ENCODE results near the gene NCR2.
A peak's percentile ranks its signal among the peaks of the same experiment; 100 is the strongest.
"Not testable (repeated sequence)": the region's sequence is repeated elsewhere in the genome, so short reads cannot be mapped to it uniquely, and the experiment has no call there.

NCR2 gene, protein sequence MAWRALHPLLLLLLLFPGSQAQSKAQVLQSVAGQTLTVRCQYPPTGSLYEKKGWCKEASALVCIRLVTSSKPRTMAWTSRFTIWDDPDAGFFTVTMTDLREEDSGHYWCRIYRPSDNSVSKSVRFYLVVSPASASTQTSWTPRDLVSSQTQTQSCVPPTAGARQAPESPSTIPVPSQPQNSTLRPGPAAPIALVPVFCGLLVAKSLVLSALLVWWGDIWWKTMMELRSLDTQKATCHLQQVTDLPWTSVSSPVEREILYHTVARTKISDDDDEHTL

GRCh38 chr6:41335296-41335695, at the start of gene NCR2:
Gene NCR2, plus strand, starts transcription at chr6:41335608. Its CDS starts 269 bp downstream, at chr6:41335877.
- DNase-seq (ENCODE audit: low read depth in 2 of 2): no peak

- peak; percentile 12 to 17 for DNase-seq (ENCODE audit: low read depth in 2 of 2)
Observed at GRCh38 chr6:41286544-41287346, 48.7 kb upstream of the NCR2 start, which contains the start of gene TREM1. Gene TREM1, minus strand, starts transcription at chr6:41286682. Its CDS starts 27 bp downstream, at chr6:41286655.

DNA sequence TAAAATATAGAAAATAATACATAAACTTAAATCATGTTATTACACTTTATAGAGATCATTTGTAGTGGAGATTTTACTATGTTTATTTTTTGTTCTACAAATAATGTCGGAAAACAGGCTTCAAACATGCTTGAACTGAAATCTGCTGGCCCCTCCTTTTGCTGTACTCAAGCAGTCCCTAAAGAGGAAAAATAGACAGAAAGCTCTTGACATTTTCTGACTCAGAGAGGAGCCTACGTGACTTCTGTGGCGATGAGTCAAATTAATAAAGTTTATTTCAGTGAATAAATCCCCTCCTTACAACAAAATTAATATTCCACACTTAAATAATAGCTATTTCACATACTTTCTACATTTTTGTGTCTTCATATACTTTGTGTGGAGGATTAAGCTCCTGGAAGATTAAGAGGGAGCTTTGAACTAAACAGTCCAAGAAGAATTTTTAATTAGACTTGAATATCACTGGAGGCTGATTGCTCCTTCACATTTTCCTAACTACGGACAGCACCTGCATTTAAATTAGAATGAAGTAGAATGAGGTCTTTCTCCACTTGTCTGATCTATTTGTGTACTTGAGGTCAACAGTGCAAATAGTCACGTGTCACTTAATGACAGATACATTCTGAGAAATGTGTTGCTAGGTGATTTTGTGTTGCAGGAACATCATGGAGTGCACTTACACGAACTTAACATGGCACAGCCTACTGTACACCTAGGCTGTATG, 47.2 kb upstream of the NCR2 start:
- DNase-seq (ENCODE audit: low read depth in 2 of 2): no peak

- no peak for DNase-seq (ENCODE audit: low read depth in 2 of 2)
Observed at GRCh38 chr6:41288754-41289129, 46.7 kb upstream of the NCR2 start.

- no peak for DNase-seq (ENCODE audit: low read depth in 2 of 2)
Observed at GRCh38 chr6:41289815-41290214, 45.6 kb upstream of the NCR2 start.

DNA sequence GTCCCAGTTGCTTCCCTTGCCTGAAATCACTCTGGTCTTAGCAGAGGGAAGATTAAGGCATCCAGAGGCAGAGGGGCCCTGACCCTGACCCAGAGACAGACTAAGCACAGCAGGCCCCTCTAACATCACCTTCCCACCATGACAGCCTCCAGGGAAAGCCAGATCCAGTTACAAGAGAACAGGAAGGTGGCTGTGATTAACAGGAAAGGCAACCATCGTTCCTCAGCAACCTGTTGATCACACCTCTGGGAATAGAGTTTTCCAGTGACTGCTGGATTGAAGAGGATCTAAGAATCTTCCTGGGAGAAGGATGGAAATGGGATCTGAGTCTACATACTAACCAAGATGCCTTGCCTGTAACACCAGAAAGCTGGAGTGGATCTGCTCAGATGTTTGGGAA, 43.7 kb upstream of the NCR2 start:
- no peak for DNase-seq (ENCODE audit: low read depth in 2 of 2)

DNA sequence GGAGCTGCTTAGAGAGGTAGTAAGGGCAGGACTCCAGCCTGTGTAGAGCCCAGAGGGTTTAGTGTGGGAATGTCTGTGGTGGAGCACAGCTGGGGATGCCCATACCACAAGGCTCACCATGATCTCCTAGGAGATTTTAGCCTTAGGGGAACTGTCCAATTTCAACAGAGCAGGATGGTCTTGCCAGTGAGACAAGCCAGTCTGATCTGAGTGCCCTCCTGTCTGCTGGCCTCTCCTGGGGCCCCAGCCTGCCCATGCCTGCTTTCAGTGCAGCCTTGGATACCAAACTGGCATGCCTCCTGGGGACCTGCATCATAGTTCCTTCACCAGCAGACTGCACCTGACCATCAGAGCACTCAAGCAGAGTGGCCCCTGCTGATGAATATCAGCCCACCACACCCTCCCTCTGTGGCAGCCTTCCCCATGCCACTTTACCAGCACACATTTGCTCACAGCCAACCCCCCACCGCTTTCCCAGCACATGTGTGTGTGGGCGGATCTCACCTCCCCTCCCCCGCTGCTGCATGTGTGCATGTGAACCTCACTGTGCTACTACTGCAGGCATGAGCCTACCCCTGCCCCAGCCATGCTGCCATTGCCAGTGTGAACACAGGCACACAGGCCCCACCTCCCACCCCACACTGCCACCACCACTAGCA, 41.1 kb upstream of the NCR2 start:
- DNase-seq (ENCODE audit: low read depth in 2 of 2): no peak

- DNase-seq (ENCODE audit: low read depth in 2 of 2): not testable (repeated sequence)
Observed at GRCh38 chr6:41297248-41297647, 38.2 kb upstream of the NCR2 start.

GRCh38 chr6:41298785-41299502, 36.5 kb upstream of the NCR2 start:
- DNase-seq (ENCODE audit: low read depth in 2 of 2): no peak

DNA sequence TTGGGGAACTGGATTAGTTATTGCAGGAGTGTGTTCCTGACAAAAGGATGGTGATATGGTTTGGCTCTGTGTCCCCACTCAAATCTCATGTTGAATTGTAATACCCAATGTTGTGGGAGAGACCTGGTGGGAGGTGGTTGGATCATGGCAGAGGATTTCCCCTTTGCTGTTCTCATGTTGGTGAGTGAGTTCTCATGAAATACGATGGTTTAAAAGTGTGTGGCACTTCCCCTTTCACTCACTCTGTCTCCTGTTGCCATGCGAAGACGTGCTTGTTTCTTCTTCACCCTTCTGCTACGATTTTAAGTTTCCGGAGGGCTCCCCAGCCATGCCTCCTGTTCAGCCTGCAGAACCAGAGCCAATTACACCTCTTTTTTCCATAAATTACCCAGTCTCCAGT, 32.8 kb upstream of the NCR2 start:
- no peak for DNase-seq (ENCODE audit: low read depth in 2 of 2)

GRCh38 chr6:41306187-41306854, 29.1 kb upstream of the NCR2 start:
- DNase-seq (ENCODE audit: low read depth in 2 of 2): peak in 1 of 2 experiments; percentile 6

DNA sequence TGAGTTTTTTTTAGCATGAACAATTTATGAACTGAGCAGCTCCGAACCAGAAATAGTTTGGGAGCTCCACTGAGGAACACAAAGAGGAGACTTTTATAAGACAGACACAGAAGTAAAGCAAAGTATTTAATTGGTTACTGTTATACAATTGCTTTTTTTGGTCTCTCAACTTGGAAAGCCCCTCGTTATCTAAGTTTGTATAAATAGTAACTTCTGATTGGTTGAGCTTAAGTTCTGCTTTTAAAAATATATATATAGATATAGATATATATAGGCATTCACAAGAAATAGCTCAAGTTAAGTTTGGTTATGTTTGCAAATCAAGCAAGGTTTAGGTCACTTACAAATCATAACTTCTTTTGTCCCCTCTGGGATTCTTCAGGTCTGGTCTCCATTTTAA, 20.2 kb upstream of the NCR2 start:
- DNase-seq (ENCODE audit: low read depth in 2 of 2): no peak

DNA sequence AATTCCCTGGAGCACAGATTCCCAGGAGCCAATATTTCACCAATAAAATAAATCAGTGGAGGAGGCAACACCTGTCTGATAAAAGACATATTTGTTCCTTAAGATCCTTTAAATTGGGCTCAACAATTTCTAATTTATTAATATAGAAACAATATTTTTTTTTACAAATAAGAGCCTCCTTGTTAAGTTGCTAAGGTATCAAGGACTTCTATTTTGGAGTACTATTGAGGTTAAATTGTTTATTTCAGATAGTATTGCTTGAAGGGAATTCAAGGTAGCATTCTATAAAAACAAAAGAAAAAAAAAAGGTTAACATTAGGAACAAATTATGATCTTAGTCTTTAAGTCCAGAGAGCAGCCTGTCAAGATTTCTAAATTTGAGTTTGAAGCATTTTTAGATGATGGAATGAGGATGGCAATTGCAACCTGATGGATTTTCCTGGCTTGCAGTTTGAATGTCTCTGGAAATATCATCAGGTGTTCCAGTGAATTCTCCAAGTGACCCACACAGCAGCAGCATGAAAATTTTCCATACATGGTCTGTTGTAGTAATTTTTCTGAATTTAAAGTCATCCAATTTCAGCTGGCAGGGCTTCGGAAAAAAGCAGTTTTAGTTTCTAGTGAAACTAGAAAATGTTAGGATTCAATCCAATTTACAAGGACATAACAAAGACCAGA, 19.3 kb upstream of the NCR2 start:
- DNase-seq (ENCODE audit: low read depth in 2 of 2): no peak

DNA sequence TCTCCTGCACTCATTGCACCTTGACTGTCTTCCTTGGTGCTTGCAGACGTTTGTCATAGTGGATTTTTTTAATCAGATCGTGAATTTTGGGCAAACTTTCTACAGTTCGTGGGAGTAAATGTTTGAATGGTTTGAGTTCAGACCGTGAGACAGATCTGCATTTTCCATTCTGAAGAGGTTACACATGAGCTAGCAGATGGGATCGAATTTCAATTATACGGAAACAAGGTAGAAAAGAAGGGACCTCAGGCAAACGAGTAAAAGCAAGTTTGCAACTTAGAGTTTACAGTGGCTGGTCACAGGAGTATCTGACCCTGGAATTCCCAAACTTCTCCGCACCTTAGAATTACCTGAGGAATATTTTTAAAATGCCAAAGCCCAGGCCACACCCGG, 17.2 kb upstream of the NCR2 start:
- no peak for DNase-seq (ENCODE audit: low read depth in 2 of 2)

GRCh38 chr6:41318654-41319565, 16.5 kb upstream of the NCR2 start:
- DNase-seq (ENCODE audit: low read depth in 2 of 2): peak; percentile 37 to 48

GRCh38 chr6:41321183-41321582, 14.2 kb upstream of the NCR2 start:
- no peak for DNase-seq (ENCODE audit: low read depth in 2 of 2)

DNA sequence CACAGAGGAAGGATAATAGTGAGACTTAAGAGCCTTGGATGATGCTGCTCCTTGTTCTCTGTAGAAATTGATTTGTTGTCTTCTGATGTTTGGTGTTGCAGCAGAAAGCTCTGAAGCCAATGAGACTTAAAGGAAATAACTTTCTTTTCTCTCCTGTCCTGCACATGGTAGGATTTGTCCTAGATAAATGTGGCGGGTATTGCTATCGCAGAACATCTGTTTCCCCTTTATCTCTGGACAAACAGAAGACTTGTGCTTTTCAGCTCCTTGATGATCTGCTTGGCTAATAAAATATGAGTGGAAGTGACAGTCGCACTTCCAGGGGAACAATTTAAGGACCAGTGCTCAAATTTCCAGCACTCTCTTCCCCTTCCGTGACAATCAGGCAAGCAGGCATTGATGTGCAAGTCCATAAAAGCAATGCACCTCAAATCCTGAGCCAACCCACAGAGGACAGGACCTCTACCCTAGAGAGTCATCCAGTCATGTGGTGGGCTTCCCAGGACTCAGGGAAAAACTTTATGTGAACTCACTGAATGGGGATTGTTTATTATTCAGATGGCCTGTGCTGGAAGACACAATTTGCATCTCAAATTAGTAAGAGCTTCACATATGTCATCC, 9.9 kb upstream of the NCR2 start:
- no peak for DNase-seq (ENCODE audit: low read depth in 2 of 2)

DNA sequence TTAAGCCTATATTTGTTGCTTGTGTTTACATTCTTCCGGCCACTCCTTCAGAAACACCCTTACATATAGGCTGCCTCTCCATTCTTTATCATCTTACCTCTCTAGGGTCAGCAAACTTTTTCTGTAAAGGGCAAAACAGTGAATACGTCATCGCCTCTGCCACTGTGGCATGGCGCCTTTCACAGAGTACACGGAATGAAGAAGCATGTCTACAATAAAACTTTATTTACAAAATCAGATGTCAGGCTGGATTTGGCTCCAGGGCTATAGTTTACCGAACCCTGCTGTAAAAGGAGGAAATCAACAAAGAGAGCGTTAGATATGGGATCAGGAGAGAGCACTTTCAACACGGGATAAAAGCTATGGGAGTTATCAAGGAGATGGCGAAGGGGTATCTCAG, 9.3 kb upstream of the NCR2 start:
- no peak for DNase-seq (ENCODE audit: low read depth in 2 of 2)

- no peak for DNase-seq (ENCODE audit: low read depth in 2 of 2)
Observed at GRCh38 chr6:41327177-41327576, 8.2 kb upstream of the NCR2 start.

All from fibroblast of skin of left quadriceps (primary cell).